ENCODE measurements around the gene SPACDR.

The SPACDR gene

GRCh38 chr7:100407285-100408180, 56.5 kb downstream of the SPACDR start:
- DNase-seq: peak; percentile 82 to 90 (median 89)

- DNase-seq: no peak
Measured at GRCh38 chr7:100406767-100407166, 57.3 kb downstream of the SPACDR start.
